ENCODE results near the gene PARP14.

DNA sequence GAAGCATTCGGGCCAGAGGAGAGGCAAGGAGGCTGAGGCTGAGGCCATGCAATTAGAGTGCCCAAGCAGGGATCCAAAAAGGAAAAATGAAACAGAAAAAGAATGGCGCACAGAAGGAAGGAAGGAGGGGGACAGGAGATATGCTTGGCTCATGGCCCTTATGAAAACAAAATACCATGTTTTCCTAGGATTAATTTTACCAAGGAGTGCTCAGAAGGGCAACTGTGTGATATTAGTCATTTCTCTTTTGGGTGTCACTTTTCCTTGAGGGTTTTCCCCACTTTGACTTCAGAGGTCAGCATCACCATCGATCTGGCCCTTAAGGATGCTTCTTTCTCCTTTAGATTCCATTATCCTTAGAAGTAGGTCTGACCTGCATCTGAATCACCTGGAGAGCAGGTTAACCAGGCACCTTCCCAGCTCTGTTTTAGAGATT is 1.4 kb downstream of the PARP14 start:
- TF ChIP-seq EZH2phosphoT487 (IDR thresholded peaks at IDR 0.05; ENCODE audit: low read depth, severe bottlenecking, unreplicated experiment) = no peak
- TF ChIP-seq, protein P1, sequence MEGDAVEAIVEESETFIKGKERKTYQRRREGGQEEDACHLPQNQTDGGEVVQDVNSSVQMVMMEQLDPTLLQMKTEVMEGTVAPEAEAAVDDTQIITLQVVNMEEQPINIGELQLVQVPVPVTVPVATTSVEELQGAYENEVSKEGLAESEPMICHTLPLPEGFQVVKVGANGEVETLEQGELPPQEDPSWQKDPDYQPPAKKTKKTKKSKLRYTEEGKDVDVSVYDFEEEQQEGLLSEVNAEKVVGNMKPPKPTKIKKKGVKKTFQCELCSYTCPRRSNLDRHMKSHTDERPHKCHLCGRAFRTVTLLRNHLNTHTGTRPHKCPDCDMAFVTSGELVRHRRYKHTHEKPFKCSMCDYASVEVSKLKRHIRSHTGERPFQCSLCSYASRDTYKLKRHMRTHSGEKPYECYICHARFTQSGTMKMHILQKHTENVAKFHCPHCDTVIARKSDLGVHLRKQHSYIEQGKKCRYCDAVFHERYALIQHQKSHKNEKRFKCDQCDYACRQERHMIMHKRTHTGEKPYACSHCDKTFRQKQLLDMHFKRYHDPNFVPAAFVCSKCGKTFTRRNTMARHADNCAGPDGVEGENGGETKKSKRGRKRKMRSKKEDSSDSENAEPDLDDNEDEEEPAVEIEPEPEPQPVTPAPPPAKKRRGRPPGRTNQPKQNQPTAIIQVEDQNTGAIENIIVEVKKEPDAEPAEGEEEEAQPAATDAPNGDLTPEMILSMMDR (IDR thresholded peaks at IDR 0.05; ENCODE audit: poor library complexity) = no peak
- no peak for TF ChIP-seq EZH2 (IDR thresholded peaks at IDR 0.05; ENCODE audit: borderline replicate concordance)

All from hepatocyte (in vitro differentiated cells).